Lower leg skin (tissue), 4 donors: ENCODE measurements around the gene PLCB1. TPM values are rescaled to one million over a fixed set of nuclear protein-coding genes. Genes with fewer than 3 reads are reported as not detected.
A peak's percentile ranks its signal among the peaks of the same experiment; 100 is the strongest.

Source experiments
- DNase-seq, 2 donors: peaks; one replicate each; pipeline ENCODE4 v3.0.0-alpha.2; 2019; ENCODE audit warnings: low spot score in 2 of 2
- H3K4me3 ChIP-seq: fragments of 200-600 bp; sonication (generic); 2 replicates; pipeline ENCODE4 v1.5.1; 2017; ENCODE audit warnings: mild to moderate bottlenecking, low read depth; ENCODE audit not compliant: poor library complexity, severe bottlenecking
- CTCF ChIP-seq, 3 donors: fragments of 450-650 bp; IDR thresholded peaks; one replicate each; pipeline ENCODE4 v1.5.1; 2016; ENCODE audit warnings: antibody characterized with exemption in 3 of 3, mild to moderate bottlenecking in 3 of 3, moderate library complexity in 2 of 3
- POLR2A ChIP-seq, 2 donors: fragments of 450-650 bp; IDR thresholded peaks; one replicate each; pipeline ENCODE4 v1.6.1; 2016 to 2017; ENCODE audit warnings: antibody characterized with exemption in 2 of 2, mild to moderate bottlenecking in 1 of 2, moderate library complexity in 1 of 2
- WGBS, 2 donors: methylation state at CpG; one replicate each; pipeline ENCODE4 v1.1.5; 2018; 5-methylcytosine and 5-hydroxymethylcytosine counted together
- intact Hi-C: fragments of 100-400 bp; cut with DNase I; formaldehyde crosslinking; loops from one replicate; pipeline ENCODE4 v1.15.0; 2023; ENCODE audit warnings: low total_unique reads
- total RNA-seq, 4 donors: library from RNA; depleted of rRNA; stranded (reverse); fragments of >200 nt; gene quantifications; one replicate each; pipeline ENCODE4 v1.1.0, GENCODE V29; 2016

PLCB1 gene
- total RNA-seq = 10 to 100 TPM in 2 of 4 donors, 1 to 10 TPM in 2; 4.1 to 16.2 (median 9.1) TPM

- intact Hi-C loops = loop anchor here (10.0 kb wide), 1 partner anchor 593 kb away; no protein-coding TSS in a partner anchor
- WGBS, 2 donors = 1% methylated on average over 54 to 62 of the region's 65 CpGs
These were observed at the start of gene PLCB1 for GRCh38 chr20:8131598-8132483. Gene PLCB1 (plus strand): TSS chr20:8132266. CDS start chr20:8132652, 386 bp downstream.

GRCh38 chr20:8082989-8083388 is 49.1 kb upstream of the PLCB1 start:
- no peak for TF ChIP-seq POLR2A (IDR thresholded peaks at IDR 0.05)
- no peak for TF ChIP-seq CTCF (IDR thresholded peaks at IDR 0.05)
- H3K4me3 ChIP-seq = no peak overlapping the region
- peak in 1 of 2 donors; percentile 30 for DNase-seq
- intact Hi-C loops = no loop called here

More at GRCh38 chr20:8131598-8132483, at the start of gene PLCB1:
- DNase-seq = peak; percentile 71 to 97
- TF ChIP-seq POLR2A (IDR thresholded peaks at IDR 0.05) = no peak
- peak in 1 of 3 donors; percentile 26 for TF ChIP-seq CTCF (IDR thresholded peaks at IDR 0.05)
- peak within 1 kb of the TSS; percentile 51 for H3K4me3 ChIP-seq

GRCh38 chr20:8089668-8090067 is 42.4 kb upstream of the PLCB1 start:
- 80 to 89% methylated on average over 5 of the region's 5 CpGs for WGBS, 2 donors
- no peak for DNase-seq
- TF ChIP-seq CTCF (IDR thresholded peaks at IDR 0.05) = no peak
- H3K4me3 ChIP-seq = no peak overlapping the region
- intact Hi-C loops = no loop called here

- H3K4me3 ChIP-seq = no peak overlapping the region
- TF ChIP-seq POLR2A (IDR thresholded peaks at IDR 0.05) = no peak
- TF ChIP-seq CTCF (IDR thresholded peaks at IDR 0.05) = no peak
- intact Hi-C loops = no loop called here
- DNase-seq = peak; percentile 76 to 93
- 0% methylated on average over 1 of the region's 1 CpG for WGBS, 2 donors
These were observed 37.6 kb upstream of the PLCB1 start for GRCh38 chr20:8094415-8094818.

GRCh38 chr20:8094850-8095249 is 37.2 kb upstream of the PLCB1 start:
- intact Hi-C loops = no loop called here
- DNase-seq = no peak
- TF ChIP-seq POLR2A (IDR thresholded peaks at IDR 0.05) = no peak
- TF ChIP-seq CTCF (IDR thresholded peaks at IDR 0.05) = no peak
- no peak overlapping the region for H3K4me3 ChIP-seq
- WGBS, 2 donors = 9 to 21% methylated on average over 2 of the region's 2 CpGs
